Left forelimb (tissue), 1 donor: ENCODE measurements around the gene MOB1B.

Source experiments
- DNase-seq: peaks from one replicate; pipeline ENCODE4 v3.0.0-alpha.2; 2018; ENCODE audit warnings: low spot score

Gene MOB1B

DNA sequence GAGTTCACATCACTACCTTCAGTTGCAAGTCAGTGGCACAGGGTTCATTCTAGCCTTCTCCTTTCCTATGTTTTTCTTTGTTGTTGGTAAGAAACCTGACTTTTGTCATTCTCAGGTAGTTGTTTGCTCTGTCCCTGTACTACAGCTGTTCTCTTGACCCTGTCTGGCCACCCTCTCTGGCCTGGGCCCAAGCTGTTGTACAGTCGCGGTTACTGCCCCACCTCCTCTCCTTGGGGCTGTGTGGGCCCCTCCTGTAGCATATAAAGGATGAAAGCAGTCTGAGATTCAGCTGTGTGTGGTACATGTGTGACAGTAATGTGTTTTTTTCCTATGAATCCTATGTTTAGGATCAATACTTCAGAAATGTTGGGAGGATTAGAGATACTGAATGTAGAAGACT is 12.5 kb downstream of the MOB1B start:
- no peak for DNase-seq

DNA sequence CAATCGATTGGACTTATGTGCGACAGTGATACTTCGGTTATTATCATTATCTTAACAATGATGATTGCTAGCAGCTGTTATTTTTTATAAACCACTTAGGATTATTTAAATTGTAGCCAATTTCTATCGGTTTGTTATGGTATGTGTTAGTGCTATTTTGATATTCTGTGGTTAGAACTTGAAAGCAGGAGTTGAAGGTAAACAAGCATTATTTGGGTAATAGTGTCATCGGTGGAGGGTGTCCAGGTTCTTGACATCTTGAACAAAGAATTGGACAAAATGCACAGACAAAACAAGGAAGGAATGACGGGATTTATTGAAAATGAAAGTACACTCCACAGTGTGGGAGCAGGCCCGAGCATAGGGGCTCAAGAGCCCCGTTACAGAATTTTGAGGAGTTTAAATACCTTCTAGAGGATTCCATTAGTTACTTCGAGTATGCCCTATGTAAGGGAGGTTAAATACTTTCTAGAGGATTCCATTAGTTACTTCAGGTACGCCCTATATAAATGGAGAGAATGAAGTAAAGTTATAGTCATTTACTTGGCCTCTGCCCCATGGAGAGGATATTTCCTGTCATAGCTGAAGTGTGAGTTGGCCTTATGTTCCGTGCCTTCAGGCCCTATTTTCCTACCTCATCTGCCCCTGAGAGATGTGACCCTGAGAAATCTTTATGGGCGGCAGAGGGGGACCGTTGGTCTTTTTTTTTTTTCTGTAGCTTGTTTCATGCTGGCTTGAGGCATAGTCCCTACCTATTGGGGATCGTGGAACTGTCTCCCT is 13.1 kb downstream of the MOB1B start:
- no peak for DNase-seq

DNA sequence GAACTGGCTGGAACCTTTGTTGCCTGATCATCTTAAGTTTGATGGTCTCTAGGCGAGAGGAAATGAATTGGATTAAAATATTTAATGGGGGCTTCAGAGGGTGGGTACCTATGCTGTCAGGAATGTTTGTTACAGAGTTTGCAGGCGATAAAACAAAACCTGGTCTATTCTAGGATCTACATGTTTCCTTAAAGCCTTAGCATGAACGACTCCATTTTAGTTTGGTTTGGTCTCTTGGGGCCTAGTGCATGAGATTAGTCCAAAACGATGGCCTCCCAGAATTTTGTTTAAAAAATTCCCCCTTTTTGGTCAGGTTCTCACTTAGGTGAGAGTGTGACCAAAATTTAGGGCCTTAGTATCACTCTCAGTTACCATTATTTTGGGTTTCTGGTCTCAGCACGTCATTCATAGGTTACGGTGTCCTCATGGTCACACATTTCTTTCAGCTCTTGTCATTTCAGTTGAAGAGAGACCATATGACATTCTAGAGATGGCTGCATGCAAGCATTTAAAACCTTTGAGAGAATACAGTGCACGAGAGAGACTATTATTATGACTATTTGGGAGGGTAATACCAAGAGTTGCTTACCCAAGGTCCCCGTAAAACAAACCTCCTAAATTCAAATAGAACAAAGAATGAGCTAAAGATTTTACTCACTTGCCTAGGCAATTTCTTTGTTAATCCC is 13.8 kb downstream of the MOB1B start:
- DNase-seq, result no peak

DNA sequence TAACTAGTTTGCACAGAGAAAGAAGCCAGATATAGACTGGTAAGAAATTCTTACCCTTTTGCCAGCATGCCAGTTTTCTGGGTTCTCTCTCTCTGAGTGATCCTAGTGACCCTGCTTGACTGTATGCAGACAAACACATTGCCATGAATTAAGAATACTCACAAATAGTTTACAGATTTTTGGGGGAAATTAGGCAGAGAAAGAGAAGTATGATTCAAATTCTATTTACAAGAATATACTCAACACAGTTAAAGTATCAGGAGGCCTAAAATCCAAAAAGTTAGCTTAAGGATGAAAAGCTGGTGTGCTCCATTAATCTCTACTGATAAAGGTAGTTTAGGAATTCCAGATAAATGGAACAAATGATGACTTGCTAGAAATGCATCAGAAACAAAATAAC is 18.4 kb downstream of the MOB1B start:
- DNase-seq, result no peak

DNA sequence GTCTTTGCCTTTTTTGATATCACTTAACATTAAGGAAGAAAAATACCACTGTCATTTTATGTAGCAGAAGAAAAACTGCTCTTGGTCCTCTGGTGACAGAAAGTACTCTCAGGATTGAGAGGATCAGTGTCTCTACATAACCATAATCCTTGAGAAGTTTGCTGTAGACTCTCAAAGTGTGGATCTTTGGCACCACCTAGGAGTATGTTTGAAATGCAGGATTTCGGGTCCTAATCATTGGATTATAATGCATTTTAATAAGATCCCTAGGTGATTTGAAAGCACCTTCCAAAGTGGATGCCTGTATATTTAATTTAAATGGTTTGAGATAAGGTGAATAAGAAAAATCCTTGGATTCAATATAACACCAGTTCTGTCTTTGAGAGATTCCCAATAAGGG is 23.2 kb downstream of the MOB1B start:
- no peak for DNase-seq

DNA sequence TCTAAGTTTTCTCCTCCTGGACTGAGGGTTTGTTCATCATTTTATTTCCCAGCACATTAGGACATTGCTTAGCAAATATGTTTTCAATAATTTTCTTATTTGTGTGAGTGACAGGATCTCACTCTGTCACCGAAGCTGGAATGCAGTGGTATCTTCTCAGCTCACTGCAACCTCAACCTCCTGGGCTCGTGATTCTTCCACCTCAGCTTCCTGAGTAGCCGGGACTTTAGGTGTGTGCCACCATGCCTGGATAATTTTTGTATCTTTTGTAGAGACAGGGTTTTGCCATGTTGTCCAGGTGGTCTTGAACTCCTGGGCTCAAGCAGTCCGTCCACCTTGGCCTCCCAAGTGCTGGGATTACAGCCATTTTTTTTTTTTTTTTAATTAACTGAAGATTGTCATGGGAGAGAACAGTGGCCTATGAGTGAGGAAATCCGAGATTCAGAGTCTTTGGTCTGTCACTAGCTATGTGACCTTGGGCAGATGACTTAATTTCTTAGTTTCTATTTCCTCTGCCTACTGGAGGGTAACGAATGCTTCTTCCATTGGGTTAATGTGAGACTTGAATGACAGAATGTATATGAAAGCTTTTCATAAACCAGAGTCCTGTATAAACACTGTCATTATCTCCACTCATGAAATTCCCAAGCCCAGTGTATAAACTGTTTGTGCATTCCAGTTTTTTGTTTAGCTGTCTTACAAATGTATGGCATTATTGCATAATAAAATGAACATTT is 23.9 kb downstream of the MOB1B start:
- no peak for DNase-seq

DNA sequence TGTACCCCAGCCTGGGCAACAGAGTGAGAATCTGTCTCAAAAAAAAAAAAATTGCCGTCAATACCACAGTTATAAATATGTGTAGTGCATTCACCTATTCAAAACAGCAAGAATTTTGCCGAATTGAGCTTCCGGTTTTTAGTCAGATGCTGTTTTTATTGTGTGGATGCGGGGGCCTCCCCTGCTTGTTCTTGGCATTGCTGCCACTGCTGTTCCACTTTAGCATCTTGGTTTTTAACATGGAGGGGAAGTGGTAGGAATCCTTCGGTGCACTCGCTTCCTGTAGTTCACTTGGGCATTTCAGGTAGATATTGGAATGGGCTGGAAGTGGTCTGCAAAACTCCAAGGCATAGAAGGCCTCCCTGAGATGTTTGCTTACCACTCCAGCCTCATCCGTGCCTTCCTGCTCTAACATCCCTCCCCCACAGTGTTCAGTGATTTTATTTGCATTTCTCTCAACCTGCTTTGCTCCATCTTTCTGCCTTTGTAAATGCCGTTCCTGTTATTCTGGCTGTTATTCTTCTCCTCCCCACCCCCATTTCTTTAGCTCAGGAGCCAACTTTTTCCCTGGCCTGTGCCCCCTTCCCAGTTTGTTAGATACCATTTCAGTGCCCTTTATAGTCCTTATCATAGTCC is 25.5 kb downstream of the MOB1B start:
- no peak for DNase-seq

DNA sequence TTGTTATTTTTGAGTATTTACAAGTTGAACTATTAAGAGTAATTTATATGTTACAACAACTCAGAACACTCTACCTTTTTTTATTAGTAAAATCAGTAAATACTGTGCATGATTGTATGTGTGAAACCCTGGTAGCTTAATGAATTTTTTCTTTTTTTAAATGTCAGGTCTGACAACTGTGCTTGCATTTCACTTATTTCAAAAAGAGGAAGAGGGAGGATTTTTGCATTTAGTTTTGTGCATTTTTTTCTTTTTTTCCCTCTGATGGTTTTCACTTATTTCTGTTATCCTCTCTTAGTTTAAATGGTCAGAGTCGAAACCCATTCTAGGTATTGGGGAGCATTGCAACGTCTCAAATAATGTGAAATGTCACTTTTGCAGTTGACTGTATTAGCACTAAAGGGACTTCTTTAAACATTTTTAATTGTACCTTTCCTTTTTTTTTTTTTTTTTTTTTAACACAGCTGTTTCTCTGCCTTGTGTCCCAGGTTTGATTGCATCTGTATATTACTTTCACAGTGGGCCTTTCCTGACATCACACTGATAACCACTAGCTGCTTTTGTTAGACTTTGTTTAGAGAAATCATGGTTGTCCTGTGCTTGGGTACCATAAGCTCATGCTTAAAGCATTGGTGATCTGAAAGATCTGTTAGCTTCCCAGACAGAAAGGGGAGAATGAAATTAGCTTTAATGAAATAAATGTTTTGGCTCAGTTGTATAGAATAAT is 28.5 kb downstream of the MOB1B start:
- DNase-seq, result no peak

DNA sequence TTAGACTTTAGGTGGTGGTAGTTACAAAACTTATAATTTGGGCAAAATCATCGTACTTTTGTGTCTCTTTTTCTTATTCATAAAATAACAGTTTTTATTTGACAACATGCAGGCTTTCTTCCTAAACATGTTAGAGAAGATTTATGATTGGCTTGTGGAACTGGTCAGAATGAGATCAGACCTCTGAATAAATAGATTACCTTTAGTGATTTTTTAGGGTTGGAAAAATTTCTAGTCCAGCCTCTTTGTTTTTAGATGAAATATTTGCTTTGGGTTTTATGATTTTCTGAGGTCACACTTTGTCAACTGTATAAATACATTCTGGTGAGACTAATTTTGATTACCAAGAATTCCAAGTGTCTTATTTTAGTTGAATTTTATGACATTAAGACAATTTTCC is 29.2 kb downstream of the MOB1B start:
- no peak for DNase-seq

DNA sequence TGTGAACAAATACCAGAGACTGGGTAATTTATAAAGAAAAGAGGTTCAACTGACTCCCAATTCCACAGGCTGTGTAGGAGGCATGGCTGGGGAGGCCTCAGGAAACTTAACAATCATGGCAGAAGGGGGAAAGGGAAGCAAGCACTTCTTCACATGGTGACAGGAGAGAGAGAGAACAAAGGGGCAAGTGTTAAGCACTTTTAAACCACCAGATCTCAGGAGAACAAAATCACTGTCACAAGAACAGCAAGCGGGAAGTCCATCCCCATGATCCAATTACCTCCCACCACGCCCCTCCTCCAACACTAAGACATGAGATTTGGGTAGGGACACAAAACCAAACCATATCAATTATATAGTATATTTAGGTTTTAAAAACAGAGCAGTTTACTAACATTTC is 30.8 kb downstream of the MOB1B start:
- DNase-seq, result no peak

DNA sequence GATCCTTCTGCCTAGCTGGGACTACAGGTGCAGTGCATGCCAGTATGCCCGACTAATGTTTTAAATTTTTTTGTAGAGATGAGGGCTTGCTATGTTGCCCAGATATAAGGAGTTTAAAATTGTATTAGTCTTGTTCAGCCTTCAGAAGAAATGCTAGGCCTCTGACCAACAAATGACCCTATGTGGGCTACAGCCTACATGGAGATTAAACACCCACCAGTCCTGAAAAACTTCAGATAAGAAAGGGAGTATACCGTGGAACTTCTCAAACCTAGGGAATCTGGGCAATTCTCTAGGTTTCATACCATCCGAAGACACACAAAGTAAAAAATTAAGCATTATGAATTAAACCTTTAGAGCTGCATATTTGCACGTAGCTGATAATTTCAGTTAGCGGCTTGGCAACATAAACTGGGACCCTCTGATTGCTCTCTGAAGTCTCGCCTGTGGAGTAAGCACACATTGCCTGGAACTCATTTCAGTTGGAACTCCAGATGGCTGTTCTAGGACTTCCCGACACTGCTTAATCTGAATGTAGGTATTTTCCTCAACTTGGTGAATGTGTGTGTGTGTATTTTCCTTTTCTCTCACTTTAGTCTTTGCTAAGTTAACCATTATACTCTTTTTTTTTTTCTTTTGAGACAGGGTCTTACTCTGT is 33.0 kb downstream of the MOB1B start:
- no peak for DNase-seq

DNA sequence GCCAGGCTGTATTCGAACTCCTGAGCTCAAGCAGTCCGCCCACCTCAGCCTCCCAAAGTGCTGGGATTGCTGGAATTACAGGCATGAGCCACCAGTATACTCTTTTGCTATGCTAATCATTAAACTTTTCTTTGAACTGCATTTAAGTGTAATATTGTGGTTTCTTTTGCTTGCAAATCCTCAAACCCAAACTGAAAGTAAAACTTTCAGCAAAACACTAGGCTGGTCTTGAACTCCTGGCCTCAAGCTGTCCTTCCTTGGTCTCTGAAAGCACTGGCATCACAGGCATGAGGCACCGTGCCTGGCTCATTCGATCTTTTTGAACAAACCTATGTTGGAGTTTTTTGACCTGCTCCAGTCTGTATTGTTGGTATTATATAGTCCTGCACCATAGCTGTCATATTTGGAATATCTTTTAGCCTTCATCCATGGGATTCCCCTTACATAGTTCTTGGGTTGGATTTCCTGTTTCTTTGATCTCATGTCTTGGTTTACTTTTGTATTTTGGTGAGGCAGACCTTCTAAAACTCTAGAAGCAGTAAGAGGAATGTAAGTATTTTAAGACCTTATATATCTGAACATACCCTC is 34.1 kb downstream of the MOB1B start:
- no peak for DNase-seq

DNA sequence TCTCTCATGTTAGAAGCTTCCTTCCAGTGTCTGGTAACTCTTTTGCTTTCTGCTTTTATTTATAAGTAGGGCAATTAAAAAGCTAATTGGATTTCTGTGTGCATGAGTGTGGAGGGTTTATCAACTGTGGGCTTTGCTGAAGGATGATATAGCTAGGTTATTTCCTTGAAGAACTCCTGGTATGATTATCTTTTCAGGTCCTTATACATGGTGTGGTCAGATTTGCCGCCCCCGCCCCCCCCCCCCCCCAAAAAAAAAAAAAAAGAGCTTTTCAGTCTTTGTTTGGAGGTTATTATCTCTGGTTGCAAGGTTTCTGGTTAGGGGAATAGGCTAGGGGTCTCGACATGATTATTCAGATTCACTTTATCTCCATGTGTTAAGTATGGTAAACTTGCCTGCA is 35.9 kb downstream of the MOB1B start:
- no peak for DNase-seq

DNA sequence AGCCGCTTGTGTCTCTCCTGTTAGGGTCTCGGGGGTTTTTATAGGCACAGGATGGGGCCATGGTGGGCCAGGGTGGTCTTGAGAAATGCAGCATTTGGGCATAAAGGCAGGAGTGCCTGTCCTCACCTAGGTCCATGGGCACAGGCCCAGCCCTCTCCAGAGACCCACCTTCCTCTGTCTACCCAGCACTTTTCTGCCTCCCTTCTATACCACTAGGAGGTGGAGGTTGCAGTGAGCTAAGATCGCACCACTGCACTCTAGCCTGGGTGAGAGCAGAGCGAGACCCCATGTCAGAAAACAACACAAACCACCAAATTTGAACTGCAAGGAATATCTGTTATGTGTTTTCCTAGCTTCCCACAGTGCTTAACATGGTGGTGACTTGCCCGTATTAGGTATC is 38.0 kb downstream of the MOB1B start:
- DNase-seq, result no peak

DNA sequence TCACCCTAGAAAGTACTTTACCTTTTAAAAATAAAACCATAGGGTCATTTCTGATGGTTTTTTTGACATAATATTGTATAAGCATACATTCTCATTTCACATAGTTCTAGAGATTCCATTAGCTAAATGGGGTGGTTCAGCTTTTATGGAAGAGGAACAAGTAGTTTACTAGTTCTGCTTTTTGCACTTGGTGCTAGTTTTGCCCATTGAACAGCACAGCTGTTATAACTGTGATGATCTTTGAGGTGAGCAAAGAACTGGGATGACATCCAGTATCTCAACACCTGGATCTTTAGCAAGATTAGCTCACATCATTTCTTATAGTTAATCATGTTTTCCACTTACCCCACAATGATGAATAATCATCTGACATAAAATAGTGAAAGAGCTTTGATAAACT is 40.9 kb downstream of the MOB1B start:
- no peak for DNase-seq

DNA sequence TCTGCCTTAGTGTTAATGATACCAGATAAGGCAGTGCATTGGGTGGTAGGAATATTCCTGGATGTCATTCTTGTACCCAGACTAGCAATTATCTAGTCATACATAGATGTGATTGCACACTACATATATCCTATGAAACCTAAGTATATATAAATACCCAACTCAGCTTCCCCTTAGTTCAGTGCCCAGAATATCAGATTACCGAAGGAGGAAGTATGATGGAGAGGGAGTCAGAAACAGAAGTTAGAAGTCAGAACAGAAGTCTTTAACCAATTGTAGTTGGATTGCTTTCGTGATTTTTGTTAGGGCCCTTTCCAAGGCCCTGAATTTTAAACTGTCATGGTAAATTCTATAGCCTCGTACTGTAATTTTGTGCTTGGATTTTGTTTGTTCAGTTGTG is 42.9 kb downstream of the MOB1B start:
- no peak for DNase-seq

DNA sequence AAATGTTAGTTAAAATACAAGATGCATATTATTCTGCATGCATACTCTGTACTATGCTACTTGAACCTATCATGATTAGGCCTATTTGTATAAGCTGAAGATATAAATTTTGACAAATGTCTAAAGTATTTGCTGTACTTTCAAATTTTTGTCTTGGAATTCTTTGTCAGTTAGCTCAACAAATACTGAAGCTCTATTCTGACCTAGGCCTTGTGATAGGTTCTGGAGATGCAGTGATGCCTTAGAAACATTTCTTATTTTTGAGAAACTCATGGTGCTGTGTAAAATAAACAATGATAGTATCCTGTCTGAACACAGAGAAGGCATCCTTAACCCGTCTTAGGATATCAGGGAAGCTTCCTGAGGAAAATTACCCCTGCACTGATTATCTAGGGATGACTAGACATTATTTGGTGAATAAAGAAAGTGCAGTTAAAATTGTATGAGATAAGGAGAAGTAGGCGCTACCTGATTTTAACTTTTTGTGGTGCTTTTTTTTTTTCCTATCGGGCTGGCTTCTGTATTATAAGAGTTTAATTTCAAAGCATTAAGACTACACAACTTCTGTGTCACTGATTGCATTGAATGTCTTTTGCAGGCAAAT is 43.4 kb downstream of the MOB1B start:
- DNase-seq, result no peak

DNA sequence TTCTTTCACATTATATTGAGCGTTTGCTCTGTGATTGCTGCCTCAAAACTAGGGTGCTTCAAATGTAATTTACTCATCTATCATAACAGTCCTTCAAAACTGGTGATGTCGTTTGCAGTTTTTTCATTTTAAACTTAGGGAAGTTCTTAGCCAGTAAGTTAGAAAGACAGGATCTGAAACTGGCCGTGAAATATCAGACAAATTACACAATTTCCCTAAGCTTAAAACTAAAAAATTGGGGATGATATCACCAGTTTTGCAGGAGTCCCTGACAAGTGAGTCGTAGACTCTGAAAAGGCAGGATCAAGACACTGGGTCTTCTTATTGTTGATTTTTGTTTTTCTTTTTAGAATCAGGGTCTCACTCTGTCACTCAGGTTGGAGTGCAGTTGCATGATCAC is 44.8 kb downstream of the MOB1B start:
- no peak for DNase-seq

DNA sequence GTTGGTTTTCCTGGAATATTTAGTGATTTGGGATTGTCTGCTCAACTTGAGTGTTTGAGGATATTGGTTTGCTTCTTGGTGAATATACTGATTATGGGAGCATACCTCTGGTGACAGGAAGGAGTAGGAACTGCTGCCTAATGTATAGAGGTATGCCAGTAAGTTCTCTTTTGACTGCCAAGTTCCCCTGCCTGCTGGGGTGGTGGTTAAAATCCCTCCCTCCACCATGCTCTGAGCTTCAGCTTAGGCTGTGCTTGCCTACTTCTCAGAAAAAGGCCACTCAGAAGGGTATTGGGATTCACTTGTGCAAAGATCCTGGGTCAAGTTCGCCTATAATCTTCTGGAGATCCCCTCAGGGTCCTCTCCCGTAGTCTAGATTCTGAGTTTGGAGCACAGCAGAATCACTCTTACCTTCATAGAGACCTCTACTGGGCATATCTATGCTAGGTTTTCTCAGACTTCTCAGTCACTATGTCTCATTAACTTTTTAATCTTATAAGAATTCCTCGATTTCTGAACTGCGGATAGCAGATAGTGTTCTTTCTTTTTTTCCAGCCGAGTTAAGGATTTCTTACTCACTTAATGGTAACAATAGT is 46.6 kb downstream of the MOB1B start:
- DNase-seq, result no peak

DNA sequence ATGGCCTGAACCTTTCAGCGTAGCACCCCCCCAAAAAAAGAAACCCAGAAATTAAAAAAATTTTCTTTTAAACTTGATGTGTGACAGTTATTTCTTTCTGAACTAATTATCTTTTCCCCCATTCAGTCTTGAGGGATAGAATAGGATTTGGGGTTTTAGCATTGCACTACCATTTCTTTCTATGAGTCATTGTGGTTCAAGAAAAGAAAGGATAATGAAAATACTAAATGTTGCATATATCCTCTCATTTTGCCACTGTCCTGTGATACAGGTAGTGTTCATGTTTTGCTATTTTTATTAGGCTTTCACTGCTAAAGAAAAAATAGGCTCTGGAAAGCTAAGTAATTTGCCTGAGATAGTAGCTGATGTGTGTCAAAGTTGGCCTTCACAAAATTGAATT is 51.9 kb downstream of the MOB1B start:
- DNase-seq, result no peak
